ENCODE data around the gene TULP4. TPM values are rescaled to one million over a fixed set of nuclear protein-coding genes. Genes with fewer than 3 reads are reported as not detected.

The TULP4 gene
- total RNA-seq, 1 donor from 2014 or later: 252 TPM

GRCh38 chr6:158332237-158332636 lies 20.0 kb downstream of the TULP4 start:
- Histone ChIP-seq H4K20me1 (ENCODE audit: low read depth) (peaks cover 7% of the 10 kb centered on the region), H3K27ac (no peak overlapping the region), H3K4me1 (peaks cover 5% of the 10 kb centered on the region), H3K9ac (no peak overlapping the region), H3K4me2 (no peak overlapping the region), H2AFZ (replicated peaks) (no peak overlapping the region), H3K9me3 (ENCODE audit: low read depth) (peaks cover 4% of the 10 kb centered on the region), H3K4me3 (no peak overlapping the region), H3K36me3 (peaks cover 10% of the 10 kb centered on the region), H3F3A (ENCODE audit: low read depth) (no peaks in the 10 kb centered on the region), H3K27me3 (no peaks in the 10 kb centered on the region), H3K79me2 (ENCODE audit: low read depth) (peaks cover 65% of the 10 kb centered on the region)
- no peak overlapping the region for H3K27ac Mint-ChIP-seq
- no peak overlapping the region for H3K4me3 Mint-ChIP-seq
- peaks cover 3% of the 10 kb centered on the region for H3K4me1 Mint-ChIP-seq
- TF ChIP-seq EZH2phosphoT487 (IDR thresholded peaks at IDR 0.05) (no peak), EZH2 (IDR thresholded peaks at IDR 0.05) (no peak), CTCF (IDR thresholded peaks at IDR 0.05) (no peak)
- H3K36me3 Mint-ChIP-seq: peaks cover 48% of the 10 kb centered on the region
- peaks cover 35% of the 10 kb centered on the region for H3K9me3 Mint-ChIP-seq
- no peak for DNase-seq (ENCODE audit: low spot score)
- H3K27me3 Mint-ChIP-seq (ENCODE audit: insufficient read depth, low read depth): peaks cover 3% of the 10 kb centered on the region

GRCh38 chr6:158333094-158333493 lies 20.8 kb downstream of the TULP4 start:
- Histone ChIP-seq H3K4me3 (no peak overlapping the region), H3K9ac (no peak overlapping the region), H4K20me1 (ENCODE audit: low read depth) (peaks cover 6% of the 10 kb centered on the region), H2AFZ (replicated peaks) (no peak overlapping the region), H3K27me3 (no peaks in the 10 kb centered on the region), H3K27ac (no peak overlapping the region), H3F3A (ENCODE audit: low read depth) (no peaks in the 10 kb centered on the region), H3K4me1 (no peaks in the 10 kb centered on the region), H3K79me2 (ENCODE audit: low read depth) (peaks cover 64% of the 10 kb centered on the region), H3K4me2 (no peak overlapping the region), H3K9me3 (ENCODE audit: low read depth) (peaks cover 4% of the 10 kb centered on the region), H3K36me3 (peaks cover 10% of the 10 kb centered on the region)
- TF ChIP-seq CTCF (IDR thresholded peaks at IDR 0.05) (no peak), EZH2phosphoT487 (IDR thresholded peaks at IDR 0.05) (no peak), EZH2 (IDR thresholded peaks at IDR 0.05) (no peak)
- peaks cover 3% of the 10 kb centered on the region for H3K4me1 Mint-ChIP-seq
- H3K4me3 Mint-ChIP-seq: no peak overlapping the region
- H3K36me3 Mint-ChIP-seq: peaks cover 41% of the 10 kb centered on the region
- DNase-seq (ENCODE audit: low spot score): no peak
- H3K27me3 Mint-ChIP-seq (ENCODE audit: insufficient read depth, low read depth): peaks cover 3% of the 10 kb centered on the region
- H3K27ac Mint-ChIP-seq: no peak overlapping the region
- H3K9me3 Mint-ChIP-seq: peaks cover 41% of the 10 kb centered on the region

- Histone ChIP-seq H3K4me3 (no peak overlapping the region), H3K9me3 (ENCODE audit: low read depth) (peaks cover 4% of the 10 kb centered on the region), H3K4me1 (no peaks in the 10 kb centered on the region), H4K20me1 (ENCODE audit: low read depth) (no peaks in the 10 kb centered on the region), H3K9ac (no peak overlapping the region), H2AFZ (replicated peaks) (no peak overlapping the region), H3K4me2 (no peak overlapping the region), H3K27ac (no peak overlapping the region), H3K36me3 (peaks cover 10% of the 10 kb centered on the region), H3F3A (ENCODE audit: low read depth) (no peaks in the 10 kb centered on the region), H3K27me3 (no peaks in the 10 kb centered on the region), H3K79me2 (ENCODE audit: low read depth) (peaks cover 53% of the 10 kb centered on the region)
- no peak overlapping the region for H3K27ac Mint-ChIP-seq
- peaks cover 45% of the 10 kb centered on the region for H3K36me3 Mint-ChIP-seq
- TF ChIP-seq EZH2 (IDR thresholded peaks at IDR 0.05): no peak
- no peak for TF ChIP-seq CTCF (IDR thresholded peaks at IDR 0.05)
- no peak for TF ChIP-seq EZH2phosphoT487 (IDR thresholded peaks at IDR 0.05)
- peaks cover 5% of the 10 kb centered on the region for H3K27me3 Mint-ChIP-seq (ENCODE audit: insufficient read depth, low read depth)
- peaks cover 46% of the 10 kb centered on the region for H3K9me3 Mint-ChIP-seq
- no peak overlapping the region for H3K4me3 Mint-ChIP-seq
- peaks cover 9% of the 10 kb centered on the region for H3K4me1 Mint-ChIP-seq
- no peak for DNase-seq (ENCODE audit: low spot score)
These were observed 22.3 kb downstream of the TULP4 start for GRCh38 chr6:158334534-158334933.

Measured in neural progenitor cell (in vitro differentiated cells).